ENCODE results near the gene ENDOD1. TPM values are rescaled to one million over a fixed set of nuclear protein-coding genes. Genes with fewer than 3 reads are reported as not detected.

ENDOD1 gene
- total RNA-seq, 1 donor from 2014 or later, result 1.9 TPM

- H3K27ac Mint-ChIP-seq, result no peak overlapping the region
- H3F3A ChIP-seq (ENCODE audit: low read depth), result no peaks in the 10 kb centered on the region
- H3K36me3 ChIP-seq, result no peaks in the 10 kb centered on the region
- no peaks in the 10 kb centered on the region for H3K79me2 ChIP-seq (ENCODE audit: low read depth)
- no peaks in the 10 kb centered on the region for H4K20me1 ChIP-seq (ENCODE audit: low read depth)
- no peak overlapping the region for H3K27ac ChIP-seq
- no peaks in the 10 kb centered on the region for H3K4me1 ChIP-seq
- H2AFZ ChIP-seq (replicated peaks), result no peak overlapping the region
- H3K4me2 ChIP-seq, result no peak overlapping the region
- no peak overlapping the region for H3K9ac ChIP-seq
- no peaks in the 10 kb centered on the region for H3K36me3 Mint-ChIP-seq
- TF ChIP-seq EZH2 (IDR thresholded peaks at IDR 0.05), result no peak
- TF ChIP-seq EZH2phosphoT487 (IDR thresholded peaks at IDR 0.05), result no peak
- TF ChIP-seq CTCF (IDR thresholded peaks at IDR 0.05), result no peak
- no peak overlapping the region for H3K4me3 Mint-ChIP-seq
- H3K9me3 ChIP-seq (ENCODE audit: low read depth), result no peaks in the 10 kb centered on the region
- H3K4me1 Mint-ChIP-seq, result peaks cover 6% of the 10 kb centered on the region
- no peak for DNase-seq (ENCODE audit: low spot score)
- H3K9me3 Mint-ChIP-seq, result no peaks in the 10 kb centered on the region
- no peak overlapping the region for H3K4me3 ChIP-seq
- peaks cover 4% of the 10 kb centered on the region for H3K27me3 Mint-ChIP-seq (ENCODE audit: insufficient read depth, low read depth)
- H3K27me3 ChIP-seq, result no peaks in the 10 kb centered on the region
These were observed 10.6 kb downstream of the ENDOD1 start for GRCh38 chr11:95100191-95100648.

- H3K27ac Mint-ChIP-seq, result no peak overlapping the region
- H3K36me3 ChIP-seq, result no peaks in the 10 kb centered on the region
- DNase-seq (ENCODE audit: low spot score), result no peak
- H3K9ac ChIP-seq, result no peak overlapping the region
- H3K36me3 Mint-ChIP-seq, result no peaks in the 10 kb centered on the region
- H3K27ac ChIP-seq, result no peak overlapping the region
- H3K27me3 Mint-ChIP-seq (ENCODE audit: insufficient read depth, low read depth), result peaks cover 4% of the 10 kb centered on the region
- no peaks in the 10 kb centered on the region for H3K9me3 Mint-ChIP-seq
- no peak overlapping the region for H3K4me2 ChIP-seq
- H3K27me3 ChIP-seq, result no peaks in the 10 kb centered on the region
- H3K4me1 ChIP-seq, result no peaks in the 10 kb centered on the region
- TF ChIP-seq EZH2 (IDR thresholded peaks at IDR 0.05) (no peak), EZH2phosphoT487 (IDR thresholded peaks at IDR 0.05) (no peak), CTCF (IDR thresholded peaks at IDR 0.05) (no peak)
- no peaks in the 10 kb centered on the region for H4K20me1 ChIP-seq (ENCODE audit: low read depth)
- H2AFZ ChIP-seq (replicated peaks), result no peak overlapping the region
- no peaks in the 10 kb centered on the region for H3F3A ChIP-seq (ENCODE audit: low read depth)
- no peaks in the 10 kb centered on the region for H3K79me2 ChIP-seq (ENCODE audit: low read depth)
- H3K9me3 ChIP-seq (ENCODE audit: low read depth), result no peaks in the 10 kb centered on the region
- H3K4me3 Mint-ChIP-seq, result no peak overlapping the region
- H3K4me3 ChIP-seq, result no peak overlapping the region
- H3K4me1 Mint-ChIP-seq, result peaks cover 10% of the 10 kb centered on the region
These were observed 11.3 kb downstream of the ENDOD1 start for GRCh38 chr11:95100856-95101507.

GRCh38 chr11:95101935-95102334 is 12.3 kb downstream of the ENDOD1 start:
- H3K4me2 ChIP-seq, result no peak overlapping the region
- DNase-seq (ENCODE audit: low spot score), result no peak
- no peak overlapping the region for H3K4me3 Mint-ChIP-seq
- H3K27me3 ChIP-seq, result no peaks in the 10 kb centered on the region
- H3F3A ChIP-seq (ENCODE audit: low read depth), result no peaks in the 10 kb centered on the region
- peaks cover 6% of the 10 kb centered on the region for H3K27me3 Mint-ChIP-seq (ENCODE audit: insufficient read depth, low read depth)
- H2AFZ ChIP-seq (replicated peaks), result no peak overlapping the region
- no peaks in the 10 kb centered on the region for H4K20me1 ChIP-seq (ENCODE audit: low read depth)
- H3K4me1 Mint-ChIP-seq, result peaks cover 16% of the 10 kb centered on the region
- H3K27ac Mint-ChIP-seq, result no peak overlapping the region
- H3K9me3 ChIP-seq (ENCODE audit: low read depth), result no peaks in the 10 kb centered on the region
- H3K36me3 ChIP-seq, result no peaks in the 10 kb centered on the region
- H3K9ac ChIP-seq, result no peak overlapping the region
- H3K4me1 ChIP-seq, result peaks cover under 1% of the 10 kb centered on the region
- no peak overlapping the region for H3K4me3 ChIP-seq
- no peaks in the 10 kb centered on the region for H3K36me3 Mint-ChIP-seq
- H3K79me2 ChIP-seq (ENCODE audit: low read depth), result no peaks in the 10 kb centered on the region
- no peaks in the 10 kb centered on the region for H3K9me3 Mint-ChIP-seq
- TF ChIP-seq EZH2 (IDR thresholded peaks at IDR 0.05) (no peak), CTCF (IDR thresholded peaks at IDR 0.05) (no peak), EZH2phosphoT487 (IDR thresholded peaks at IDR 0.05) (no peak)
- H3K27ac ChIP-seq, result no peak overlapping the region
